Liver (tissue), 9 donors: ENCODE results near the gene UBE2D4. TPM values are rescaled to one million over a fixed set of nuclear protein-coding genes. Genes with fewer than 3 reads are reported as not detected.

Source experiments
- DNase-seq: peaks from one replicate; pipeline ENCODE4 v3.0.0-alpha.2; 2017; ENCODE audit warnings: low spot score
- H3K27ac ChIP-seq, 2 donors: one replicate each; pipeline ENCODE4 v1.7.0; 2013; ENCODE audit warnings: inconsistent platforms in 2 of 2, low read length in 2 of 2, control low read depth in 1 of 2, low read depth in 1 of 2, mild to moderate bottlenecking in 1 of 2
- H3K27me3 ChIP-seq, 4 donors: one replicate each; pipeline versions ENCODE4 v1.6.1 to v1.7.0; 2013; ENCODE audit warnings: low read length in 3 of 4, inconsistent platforms in 1 of 4, mild to moderate bottlenecking in 1 of 4, moderate library complexity in 1 of 4; ENCODE audit not compliant: control insufficient read depth in 4 of 4, insufficient read depth in 4 of 4
- H3K36me3 ChIP-seq, 4 donors: one replicate each; pipeline versions ENCODE4 v1.6.1 to v1.7.0; 2013; ENCODE audit warnings: low read length in 3 of 4, mild to moderate bottlenecking in 3 of 4, low read depth in 1 of 4, moderate library complexity in 1 of 4; ENCODE audit not compliant: control insufficient read depth in 4 of 4, insufficient read depth in 3 of 4
- H3K4me1 ChIP-seq, 4 donors: one replicate each; pipeline versions ENCODE4 v1.6.1 to v1.7.0; 2013; ENCODE audit warnings: low read length in 3 of 4, mild to moderate bottlenecking in 3 of 4, moderate library complexity in 1 of 4; ENCODE audit not compliant: control insufficient read depth in 4 of 4, insufficient read depth in 4 of 4
- H3K4me3 ChIP-seq, 3 donors: one replicate each; pipeline versions ENCODE4 v1.6.1 to v1.7.0; 2013; ENCODE audit warnings: low read length in 3 of 3, control low read depth in 1 of 3, low read depth in 1 of 3, mild to moderate bottlenecking in 1 of 3
- H3K9ac ChIP-seq, 2 donors: one replicate each; pipeline ENCODE4 v1.7.0; 2013; ENCODE audit warnings: low read length in 2 of 2, mild to moderate bottlenecking in 2 of 2, moderate library complexity in 2 of 2, control low read depth in 1 of 2, low read depth in 1 of 2
- H3K9me3 ChIP-seq, 4 donors: one replicate each; pipeline versions ENCODE4 v1.6.1 to v1.7.0; 2013; ENCODE audit warnings: low read length in 3 of 4; ENCODE audit not compliant: control insufficient read depth in 4 of 4
- ATF3 ChIP-seq: IDR thresholded peaks from 2 replicates; pipeline ENCODE4 v1.6.1; 2016; ENCODE audit warnings: antibody characterized with exemption
- CTCF ChIP-seq: fragments of 150-350 bp; IDR thresholded peaks from 2 replicates; pipeline ENCODE4 v1.5.1; 2017; ENCODE audit warnings: improper control_type of control experiment, low read depth, low read length; ENCODE audit not compliant: missing input control
- EGR1 ChIP-seq, 2 donors: IDR thresholded peaks; 2 replicates each; pipeline ENCODE4 v1.6.1; 2016 to 2018; ENCODE audit warnings: antibody characterized with exemption in 2 of 2, low read depth in 2 of 2
- FOXA1 ChIP-seq: IDR thresholded peaks from 2 replicates; pipeline ENCODE4 v1.6.1; 2016; ENCODE audit warnings: antibody characterized with exemption
- FOXA2 ChIP-seq: IDR thresholded peaks from 2 replicates; pipeline ENCODE4 v1.6.1; 2016; ENCODE audit warnings: antibody characterized with exemption
- GABPA ChIP-seq, 2 donors: IDR thresholded peaks in 1 of 2; conservative IDR thresholded peaks in 1 of 2; 2 replicates each; pipeline ENCODE4 v1.6.1; 2016; ENCODE audit warnings: antibody characterized with exemption in 2 of 2, mild to moderate bottlenecking in 1 of 2, moderate library complexity in 1 of 2
- HNF4A ChIP-seq, 2 donors: conservative IDR thresholded peaks; 2 replicates each; pipeline ENCODE4 v1.6.1; 2016; ENCODE audit warnings: antibody characterized with exemption in 2 of 2, mild to moderate bottlenecking in 2 of 2
- HNF4G ChIP-seq: IDR thresholded peaks from 2 replicates; pipeline ENCODE4 v1.6.1; 2016; ENCODE audit warnings: antibody characterized with exemption
- JUND ChIP-seq, 2 donors: IDR thresholded peaks; 2 replicates each; pipeline ENCODE4 v1.6.1; 2016; ENCODE audit warnings: antibody characterized with exemption in 2 of 2
- MAX ChIP-seq: IDR thresholded peaks from 2 replicates; pipeline ENCODE4 v1.6.1; 2016; ENCODE audit warnings: antibody characterized with exemption
- NR2F2 ChIP-seq: IDR thresholded peaks from 2 replicates; pipeline ENCODE4 v1.6.1; 2016; ENCODE audit warnings: antibody characterized with exemption
- RAD21 ChIP-seq, 2 donors: IDR thresholded peaks; 2 replicates each; pipeline ENCODE4 v1.6.1; 2016; ENCODE audit warnings: antibody characterized with exemption in 2 of 2, mild to moderate bottlenecking in 2 of 2
- REST ChIP-seq: IDR thresholded peaks from 2 replicates; pipeline ENCODE4 v1.6.1; 2016; ENCODE audit warnings: antibody characterized with exemption, mild to moderate bottlenecking
- RXRA ChIP-seq, 2 donors: IDR thresholded peaks; 2 replicates each; pipeline ENCODE4 v1.6.1; 2017 to 2018; ENCODE audit warnings: antibody characterized with exemption in 2 of 2, mild to moderate bottlenecking in 1 of 2
- SP1 ChIP-seq: IDR thresholded peaks from 2 replicates; pipeline ENCODE4 v1.6.1; 2018; ENCODE audit warnings: antibody characterized with exemption, mild to moderate bottlenecking
- TAF1 ChIP-seq: conservative IDR thresholded peaks from 2 replicates; pipeline ENCODE4 v1.6.1; 2016; ENCODE audit warnings: antibody characterized with exemption, mild to moderate bottlenecking
- YY1 ChIP-seq: IDR thresholded peaks from 2 replicates; pipeline ENCODE4 v1.6.1; 2016; ENCODE audit warnings: antibody characterized with exemption, mild to moderate bottlenecking
- ZBTB33 ChIP-seq: IDR thresholded peaks from 2 replicates; pipeline ENCODE4 v1.6.1; 2016; ENCODE audit warnings: antibody characterized with exemption
- WGBS: extraction: QIAGEN DNeasy Blood & Tissue Kit; methylation state at CpG from one replicate; pipeline ENCODE4 v1.1.7; 2013; 5-methylcytosine and 5-hydroxymethylcytosine counted together
- polyA plus RNA-seq, 2 donors: library from polyadenylated mRNA; stranded (reverse) in 1 of 2; unstranded in 1 of 2; fragments of 200-250 nt in 1 of 2; fragments of >200 nt in 1 of 2; fragmentation: Nextera tagmentation in 1 of 2; extraction: Ambion mirVana in 1 of 2; gene quantifications; one replicate each; pipeline versions ENCODE4 v1.2.1 to v1.2.3, GENCODE V29; 2013 to 2015
- total RNA-seq, 2 donors: library from RNA; depleted of rRNA; stranded (reverse); fragments of >200 nt; gene quantifications; one replicate each; pipeline ENCODE4 v1.2.3, GENCODE V29; 2014
- donor health status: healthy.
- donor health status: healthy.
- donor health status: healthy.
- donor health status: healthy.
- donor health status: healthy.

The UBE2D4 gene
- total and polyA plus RNA-seq, 4 donors = 5.1 to 17.9 (median 11.8) TPM

GRCh38 chr7:43878867-43879266 lies 47.4 kb upstream of the UBE2D4 start:
- Histone ChIP-seq H3K27ac (no peak overlapping the region), H3K36me3 (peaks cover 9 to 52% (median 32%) of the 10 kb centered on the region in 4 donors), H3K9me3 (no peaks in the 10 kb centered on the region), H3K9ac (no peak overlapping the region), H3K27me3 (no peaks in the 10 kb centered on the region), H3K4me3 (no peak overlapping the region), H3K4me1 (peaks cover 5 to 14% (median 11%) of the 10 kb centered on the region in 4 donors)
- 85% methylated on average over 5 of the region's 5 CpGs for WGBS
- TF ChIP-seq HNF4G = no peak
- no peak for TF ChIP-seq JUND (IDR thresholded peaks at IDR 0.05)
- no peak for TF ChIP-seq CTCF
- TF ChIP-seq HNF4A (conservative IDR thresholded peaks at IDR 0.05) = no peak
- TF ChIP-seq ATF3 = no peak
- no peak for TF ChIP-seq MAX
- no peak for TF ChIP-seq TAF1
- TF ChIP-seq RAD21 (IDR thresholded peaks at IDR 0.05) = no peak
- TF ChIP-seq RXRA (IDR thresholded peaks at IDR 0.05) = no peak
- TF ChIP-seq GABPA (IDR thresholded peaks at IDR 0.05 in 1 of 2, conservative IDR thresholded peaks at IDR 0.05 in 1 of 2) = no peak
- TF ChIP-seq EGR1 (IDR thresholded peaks at IDR 0.05; ENCODE audit: low read depth in 2 of 2) = no peak
- no peak for TF ChIP-seq YY1
- TF ChIP-seq REST = no peak
- no peak for TF ChIP-seq FOXA2
- no peak for TF ChIP-seq ZBTB33
- no peak for TF ChIP-seq FOXA1
- no peak for TF ChIP-seq NR2F2
- no peak for TF ChIP-seq SP1
- no peak for DNase-seq
